Fibroblast of the conjunctiva (primary cell): Measurements from ENCODE around the gene LRRC26.

Experiments
- DNase-seq: peaks from one replicate; pipeline ENCODE4 v3.0.0-alpha.2; 2010; ENCODE audit warnings: low read depth

LRRC26 gene

DNA sequence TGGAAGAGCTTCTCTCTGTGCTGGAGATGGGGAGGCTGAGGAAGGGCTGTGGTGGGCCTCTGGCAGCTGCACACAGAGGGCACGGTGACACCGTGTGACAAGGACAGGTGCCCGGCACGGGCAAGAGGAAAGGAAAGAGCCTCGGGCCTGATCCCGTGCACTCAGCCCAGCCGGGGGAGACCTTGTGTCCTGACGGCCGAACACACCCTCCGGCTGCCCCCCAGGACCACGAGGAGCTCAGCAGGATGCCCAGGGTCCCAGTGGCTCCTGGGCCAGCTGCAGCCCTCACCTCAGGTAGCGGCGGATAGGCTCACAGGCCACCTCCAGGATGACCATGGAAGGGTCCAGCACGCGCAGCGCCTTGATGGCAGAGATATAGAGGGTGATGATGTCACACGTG is 13.0 kb upstream of the LRRC26 start:
- DNase-seq = no peak

DNA sequence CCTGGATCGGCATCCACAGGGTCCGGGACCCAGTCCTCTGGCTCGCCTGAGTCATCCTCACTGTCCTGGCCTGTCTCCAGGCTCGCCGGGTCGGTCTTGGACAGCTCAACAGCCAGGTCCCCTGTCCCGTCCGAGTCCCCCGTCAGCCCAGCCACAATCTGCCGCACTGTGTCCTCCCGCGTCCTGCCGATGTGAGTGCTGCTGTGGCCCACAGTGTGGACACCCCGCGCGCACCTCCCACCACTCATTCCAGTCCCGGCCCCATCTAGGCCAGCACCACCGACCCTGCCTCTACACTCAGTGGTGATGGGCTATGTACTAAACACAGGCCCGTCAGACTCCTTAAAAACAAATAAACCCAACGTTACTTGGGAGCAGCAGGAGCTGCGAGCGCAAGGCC is 11.8 kb upstream of the LRRC26 start:
- no peak for DNase-seq

DNA sequence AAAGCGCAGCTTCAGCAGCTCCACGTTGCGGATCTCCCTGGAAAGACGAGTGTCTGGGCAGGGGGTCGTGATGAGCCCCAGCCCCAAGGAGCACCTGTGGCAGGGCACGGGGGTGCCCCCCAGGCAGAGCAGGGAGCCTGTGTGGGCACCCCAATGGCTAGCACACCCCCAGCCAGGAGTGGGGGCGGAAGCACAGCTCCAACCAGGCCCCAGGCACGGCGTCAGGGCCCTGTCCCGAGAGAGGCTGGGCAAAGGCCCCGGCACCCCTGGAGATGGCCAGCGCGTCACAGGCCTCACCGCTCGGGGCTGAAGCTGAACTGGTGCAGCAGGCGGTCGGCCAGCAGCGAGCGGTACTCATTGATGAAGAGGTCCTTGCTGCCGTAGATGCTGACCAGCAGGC is 10.6 kb upstream of the LRRC26 start:
- DNase-seq = no peak

DNA sequence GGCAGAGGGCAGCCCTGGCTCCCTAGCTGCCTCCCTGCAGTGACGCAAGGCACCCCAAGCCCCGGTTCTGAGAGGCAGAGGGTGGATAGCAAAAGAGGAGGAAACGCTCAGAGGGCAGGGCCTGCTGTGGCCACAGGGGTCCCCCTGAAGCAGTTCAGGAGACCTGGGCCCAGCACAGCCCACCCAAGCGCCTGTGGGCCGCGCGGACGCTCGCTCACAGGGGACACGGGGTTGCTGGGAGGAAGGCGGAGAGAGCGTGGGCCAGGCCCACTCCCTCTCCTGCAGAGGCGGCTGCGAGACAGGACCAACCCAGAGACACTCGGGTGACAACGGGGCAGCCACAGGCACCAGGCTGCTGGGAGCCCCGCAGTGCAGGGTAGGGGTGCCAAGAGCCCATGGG is 9.9 kb upstream of the LRRC26 start:
- DNase-seq = no peak

DNA sequence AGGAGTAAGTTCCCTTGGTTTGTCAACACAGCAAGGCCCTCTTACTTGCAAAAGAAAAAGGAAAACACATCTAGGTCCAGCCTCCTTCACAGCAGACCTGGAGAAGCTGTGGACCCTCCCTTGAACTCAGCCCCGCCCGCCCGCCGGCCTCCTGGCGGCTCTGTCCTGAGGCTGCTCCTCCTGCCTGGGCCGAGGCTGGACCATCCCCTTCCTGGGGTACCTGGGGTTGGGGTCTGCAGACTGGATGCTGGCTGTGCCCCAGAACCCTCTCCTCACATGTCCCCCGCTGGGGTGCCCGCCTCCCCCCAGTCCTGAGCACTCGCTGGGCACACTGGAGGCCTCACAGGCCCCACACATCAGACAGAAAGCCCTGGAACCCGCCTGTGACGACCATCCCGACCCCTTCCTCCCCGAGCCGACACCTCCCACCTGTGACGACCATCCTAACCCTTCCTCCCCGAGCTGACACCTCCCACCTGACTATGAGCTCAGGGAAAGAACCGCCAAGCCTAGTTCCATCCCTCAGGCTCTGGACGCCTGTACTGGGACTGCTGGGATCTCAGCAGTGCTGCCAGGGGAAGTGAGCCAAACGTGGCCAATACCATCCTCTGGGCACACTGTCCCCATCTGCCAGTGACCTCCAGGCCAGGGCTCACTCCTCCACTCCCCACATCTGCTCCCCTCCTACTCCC is 9.2 kb upstream of the LRRC26 start:
- DNase-seq = no peak

DNA sequence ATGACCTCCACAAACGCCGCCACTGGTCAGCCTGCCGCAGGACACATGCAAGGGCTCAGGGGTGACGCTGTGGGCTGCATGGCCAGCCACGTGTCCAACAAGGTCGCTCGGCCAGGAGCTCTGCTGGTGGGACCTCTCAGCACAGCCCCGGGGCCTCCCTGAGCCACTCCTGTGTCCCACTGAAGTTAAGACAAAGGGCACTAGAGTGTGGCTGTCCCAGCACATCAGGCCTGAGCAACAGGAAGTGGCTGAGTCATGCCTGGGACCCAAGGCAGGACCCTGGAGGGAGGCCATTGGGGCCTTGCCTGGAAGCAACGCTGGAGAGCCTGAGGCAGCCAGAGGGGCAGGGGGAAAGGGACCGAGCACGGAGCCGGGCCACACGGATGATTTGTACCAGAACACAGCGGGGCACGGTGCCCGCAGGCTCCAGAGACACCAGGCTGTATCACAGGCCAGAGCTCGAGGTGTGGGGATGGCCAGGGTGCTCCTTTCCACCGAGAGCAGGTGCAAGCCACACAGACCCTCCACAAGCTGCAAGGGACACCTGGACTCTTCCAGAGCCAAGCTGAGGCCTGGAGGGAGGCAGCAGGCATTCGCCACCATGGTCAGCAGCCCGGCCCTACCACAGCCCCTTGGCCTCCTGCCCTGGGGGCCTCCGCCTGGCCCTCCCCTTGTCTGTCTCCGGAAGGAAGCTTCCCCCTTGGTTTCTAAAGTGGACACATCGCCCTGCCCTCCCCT is 8.5 kb upstream of the LRRC26 start:
- DNase-seq = no peak

DNA sequence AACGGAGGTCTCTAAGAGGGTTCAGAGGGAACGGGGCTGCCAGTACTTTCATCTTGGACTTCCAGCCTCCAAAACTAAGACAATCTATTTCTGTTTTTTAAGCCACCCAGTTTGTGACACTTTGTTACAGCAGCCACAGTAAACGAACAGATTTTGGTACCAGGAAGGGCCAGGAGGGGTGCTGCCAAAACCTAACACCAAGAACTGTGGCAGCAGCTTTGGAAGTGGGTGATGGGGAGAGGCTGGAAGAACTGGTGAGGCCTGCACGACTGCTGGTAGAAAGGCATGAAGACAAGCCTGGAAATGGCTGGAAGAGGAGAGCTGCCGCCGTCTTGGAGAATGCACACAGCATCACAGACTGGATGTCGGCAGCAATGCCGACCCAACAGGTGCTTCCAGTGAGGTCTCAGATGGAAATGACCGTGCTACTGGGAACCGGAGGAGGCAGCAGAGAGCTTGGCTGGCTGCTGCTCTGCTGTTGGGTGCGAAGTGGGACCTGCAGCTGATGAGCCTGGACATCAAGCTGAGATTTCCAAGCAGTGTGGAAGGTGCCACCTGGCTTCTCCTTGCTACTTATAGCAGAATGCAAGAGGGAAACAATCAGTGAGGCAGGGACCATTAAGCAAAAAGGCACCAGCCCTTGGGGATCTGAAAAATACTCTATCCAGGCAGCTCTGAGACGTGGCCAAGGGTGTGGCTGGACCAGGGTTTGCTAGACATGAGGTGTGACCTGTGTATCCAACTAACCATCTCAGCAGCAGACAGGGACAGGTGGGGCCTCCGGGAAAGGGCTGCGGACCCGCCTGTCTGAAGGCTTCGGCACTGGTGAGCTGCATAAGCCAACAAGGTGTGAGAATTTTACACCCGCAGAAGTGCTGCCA is 6.7 kb upstream of the LRRC26 start:
- DNase-seq = no peak

DNA sequence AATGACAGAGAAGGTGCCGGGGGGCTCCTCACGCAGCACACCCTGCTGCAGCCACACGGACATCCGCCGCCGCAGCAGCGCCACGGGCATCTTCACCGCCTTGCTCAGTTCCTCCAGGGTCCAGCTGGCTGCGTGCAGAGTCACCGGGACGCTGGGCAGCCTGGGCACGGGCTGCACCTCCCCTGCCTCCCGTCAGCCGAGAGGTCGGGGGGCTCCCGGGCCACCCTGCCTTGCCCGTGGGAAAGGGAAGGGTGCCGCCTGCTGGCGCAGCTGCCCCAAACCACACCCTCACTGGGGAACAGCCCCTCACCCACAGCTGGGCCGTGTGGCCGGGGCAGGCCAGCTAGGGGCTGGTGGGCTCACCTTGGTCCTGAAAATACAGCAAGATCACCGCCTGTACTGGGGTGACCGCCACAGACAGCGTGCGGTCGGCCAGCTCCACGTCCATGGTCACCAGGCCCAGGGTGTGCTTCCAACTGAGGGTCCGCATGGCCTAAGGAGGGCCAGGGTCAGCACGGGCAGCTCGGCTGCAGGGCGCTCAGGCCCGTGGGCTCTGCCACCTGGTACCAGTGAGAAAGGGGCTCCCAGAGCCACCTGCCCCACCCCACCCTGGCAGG is 5.6 kb upstream of the LRRC26 start:
- no peak for DNase-seq

DNA sequence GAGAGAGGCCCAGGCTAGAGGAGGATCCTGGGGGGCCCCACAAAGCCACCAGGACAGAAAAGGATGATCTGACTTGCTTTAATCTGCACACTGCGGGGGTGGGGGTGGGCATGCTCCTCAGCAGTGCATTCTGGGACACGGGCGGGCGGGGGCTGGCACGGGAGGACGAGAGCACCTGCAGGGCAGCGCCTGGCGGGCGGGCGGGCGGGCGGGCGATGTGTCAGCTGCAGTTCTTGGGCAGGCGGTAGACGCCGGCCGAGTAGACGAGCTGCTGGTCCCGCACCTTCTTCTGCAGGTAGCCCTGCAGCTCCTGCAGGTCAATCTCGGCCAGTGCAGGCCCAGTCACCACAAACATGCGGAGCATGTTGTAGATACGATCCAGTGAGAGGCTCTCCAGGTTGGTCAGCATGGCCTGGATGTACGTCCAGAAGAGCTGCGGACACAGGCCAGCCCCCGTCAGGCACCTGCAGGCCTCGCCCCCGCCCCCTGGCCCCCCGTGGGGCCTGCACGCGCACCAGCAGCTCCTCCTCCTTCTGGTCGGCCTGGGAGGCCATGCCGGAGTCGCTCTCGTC is 5.0 kb upstream of the LRRC26 start:
- DNase-seq = no peak

DNA sequence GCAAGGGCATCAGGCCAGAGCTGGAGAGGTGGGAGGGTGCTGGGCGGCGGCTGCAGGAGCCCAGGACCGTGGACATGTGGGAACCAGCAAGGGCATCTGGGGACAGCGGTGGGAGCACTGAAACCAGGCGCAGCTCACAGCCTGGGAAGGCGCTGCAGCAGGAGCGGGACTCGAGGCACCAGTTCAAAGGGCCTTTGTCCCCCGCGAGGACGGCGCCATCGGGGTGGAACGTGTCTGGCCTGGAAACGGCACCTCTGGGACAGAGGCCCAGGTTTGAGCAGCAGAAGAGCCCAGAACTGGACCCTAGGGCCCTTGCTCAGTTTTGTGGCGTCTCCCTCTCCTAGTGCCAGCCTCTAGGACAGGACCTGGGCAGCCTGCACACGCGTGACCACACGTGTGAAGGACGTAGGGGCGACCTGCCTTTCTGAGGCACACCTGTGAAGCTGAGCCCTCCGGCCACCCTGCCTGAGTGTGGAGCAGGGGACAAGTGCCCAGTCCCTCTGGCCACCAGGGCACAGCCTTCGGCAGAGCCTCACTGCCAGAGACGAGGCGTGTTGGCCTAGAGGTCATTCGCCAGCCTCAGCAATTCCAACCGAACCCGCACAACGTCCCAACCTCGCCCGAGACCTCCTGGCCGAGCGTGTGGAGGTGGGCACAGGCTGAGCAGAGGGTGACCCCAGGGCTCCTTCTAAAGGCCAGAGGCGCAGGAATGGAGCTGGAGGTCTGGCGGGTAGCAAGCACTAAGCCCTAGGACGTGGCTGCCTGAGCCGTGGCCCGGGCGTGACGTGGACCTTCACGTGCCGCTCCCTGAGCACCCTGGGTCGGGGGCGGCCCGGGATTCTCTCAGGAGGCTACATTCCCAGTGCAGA is 4.2 kb upstream of the LRRC26 start:
- DNase-seq = no peak

DNA sequence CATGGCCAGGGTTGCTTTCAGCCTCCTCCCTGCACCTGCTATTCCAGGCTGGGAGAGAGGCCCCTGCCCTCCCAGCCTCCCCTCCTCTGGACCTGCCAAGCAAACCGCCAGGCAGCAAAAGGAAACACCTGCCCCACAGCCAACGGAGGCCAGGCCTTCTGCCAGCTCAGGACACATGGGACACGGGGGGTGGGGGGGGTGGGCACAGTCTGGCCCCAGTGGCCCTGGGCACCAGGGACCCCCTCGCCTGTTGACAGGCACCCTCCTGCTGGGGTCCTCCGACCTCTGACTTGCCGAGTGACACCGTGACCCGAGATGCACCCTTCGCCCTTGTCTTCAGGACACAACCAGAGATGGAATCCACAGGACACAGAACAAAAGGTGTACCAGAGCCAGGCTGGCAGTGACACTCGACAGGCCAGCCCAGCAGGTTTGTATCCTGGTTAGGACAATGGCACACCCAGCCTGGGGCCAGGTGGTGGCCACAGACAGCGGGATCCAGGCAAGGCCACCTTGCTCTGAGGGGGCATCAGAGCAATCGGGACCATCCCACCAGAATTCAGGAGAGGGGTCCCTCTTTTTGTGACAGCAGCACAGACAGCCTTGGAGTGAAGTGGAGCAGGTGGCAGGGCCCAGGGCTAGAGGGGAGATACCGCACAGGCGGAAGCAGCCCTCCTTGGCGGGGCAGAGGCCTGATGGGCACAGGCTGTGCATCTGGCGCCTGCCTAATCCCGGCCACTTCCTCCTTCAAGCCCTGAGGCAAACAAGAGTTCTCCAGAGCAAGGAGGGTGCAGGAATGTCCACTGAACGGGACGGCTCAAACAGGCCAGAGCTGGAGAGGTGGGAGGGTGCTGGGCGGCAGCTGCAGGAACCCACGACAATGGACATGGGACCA is 3.3 kb upstream of the LRRC26 start:
- no peak for DNase-seq

DNA sequence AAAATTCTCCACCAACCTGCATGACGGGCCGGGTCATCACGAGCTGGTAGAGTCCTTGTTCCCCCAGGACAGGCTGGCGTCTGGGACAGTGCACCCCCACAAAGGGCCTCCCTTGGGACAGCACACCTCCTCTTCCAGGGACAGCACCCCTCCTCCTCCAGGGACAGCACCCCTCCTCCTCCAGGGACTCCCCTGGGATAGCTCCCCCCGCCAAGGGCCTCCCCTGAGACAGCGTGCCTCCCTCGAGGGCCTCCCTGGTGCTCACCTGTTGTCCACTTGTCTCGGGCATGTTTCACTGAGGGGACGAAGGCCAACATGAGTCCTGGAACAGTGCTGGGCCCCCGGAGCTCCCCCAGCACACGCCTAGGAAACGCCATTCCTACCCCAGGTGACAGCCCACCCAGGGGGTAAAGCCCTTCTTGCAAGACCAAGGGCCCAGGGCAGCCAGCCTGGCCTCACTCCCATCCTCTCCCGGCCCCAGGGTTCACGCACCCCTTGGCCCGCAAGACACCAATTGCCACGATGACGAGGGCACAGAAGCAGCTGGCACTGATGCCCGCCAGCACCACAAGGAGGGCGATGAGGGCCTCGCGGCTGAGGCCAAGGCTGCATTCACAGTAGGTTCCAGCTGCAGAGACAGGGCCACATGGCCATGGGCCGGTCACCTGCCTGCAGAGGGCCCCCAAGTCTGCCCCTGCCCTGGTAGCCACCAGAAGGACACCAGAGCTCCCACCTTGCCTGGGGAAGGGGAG is 1.5 kb upstream of the LRRC26 start:
- DNase-seq = no peak

DNA sequence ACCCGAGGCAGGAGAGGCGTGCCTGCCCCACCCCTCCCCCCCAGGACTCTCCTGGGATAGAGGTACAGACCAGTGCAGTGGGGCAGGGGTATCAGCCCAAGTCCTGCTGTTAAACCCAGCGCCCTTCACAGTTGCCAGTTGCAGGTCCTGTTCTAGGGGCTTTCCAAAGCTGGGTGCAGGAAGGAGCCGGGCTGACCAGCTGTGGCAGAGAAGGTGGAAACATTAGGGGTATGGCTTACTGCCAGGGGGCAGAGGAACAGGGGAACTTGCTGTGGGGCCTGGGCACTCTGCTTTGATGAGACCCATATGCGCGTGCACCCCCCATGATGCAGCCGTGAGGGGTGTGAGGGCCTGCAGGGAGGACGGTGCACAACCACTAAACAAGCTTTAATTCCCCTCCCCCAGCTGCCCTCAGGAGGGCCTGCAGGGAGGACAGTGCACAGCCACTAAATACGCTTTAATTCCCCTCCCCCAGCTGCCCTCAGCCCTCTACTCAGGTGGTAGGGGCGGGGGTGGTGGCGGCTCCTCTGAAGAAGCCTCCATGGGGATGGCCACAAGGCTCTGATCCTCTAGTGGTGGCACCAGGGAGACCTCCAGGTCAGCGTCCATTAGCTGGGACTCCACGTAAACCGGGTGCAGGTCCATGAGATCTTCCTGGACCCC is 766 bp upstream of the LRRC26 start:
- no peak for DNase-seq

DNA sequence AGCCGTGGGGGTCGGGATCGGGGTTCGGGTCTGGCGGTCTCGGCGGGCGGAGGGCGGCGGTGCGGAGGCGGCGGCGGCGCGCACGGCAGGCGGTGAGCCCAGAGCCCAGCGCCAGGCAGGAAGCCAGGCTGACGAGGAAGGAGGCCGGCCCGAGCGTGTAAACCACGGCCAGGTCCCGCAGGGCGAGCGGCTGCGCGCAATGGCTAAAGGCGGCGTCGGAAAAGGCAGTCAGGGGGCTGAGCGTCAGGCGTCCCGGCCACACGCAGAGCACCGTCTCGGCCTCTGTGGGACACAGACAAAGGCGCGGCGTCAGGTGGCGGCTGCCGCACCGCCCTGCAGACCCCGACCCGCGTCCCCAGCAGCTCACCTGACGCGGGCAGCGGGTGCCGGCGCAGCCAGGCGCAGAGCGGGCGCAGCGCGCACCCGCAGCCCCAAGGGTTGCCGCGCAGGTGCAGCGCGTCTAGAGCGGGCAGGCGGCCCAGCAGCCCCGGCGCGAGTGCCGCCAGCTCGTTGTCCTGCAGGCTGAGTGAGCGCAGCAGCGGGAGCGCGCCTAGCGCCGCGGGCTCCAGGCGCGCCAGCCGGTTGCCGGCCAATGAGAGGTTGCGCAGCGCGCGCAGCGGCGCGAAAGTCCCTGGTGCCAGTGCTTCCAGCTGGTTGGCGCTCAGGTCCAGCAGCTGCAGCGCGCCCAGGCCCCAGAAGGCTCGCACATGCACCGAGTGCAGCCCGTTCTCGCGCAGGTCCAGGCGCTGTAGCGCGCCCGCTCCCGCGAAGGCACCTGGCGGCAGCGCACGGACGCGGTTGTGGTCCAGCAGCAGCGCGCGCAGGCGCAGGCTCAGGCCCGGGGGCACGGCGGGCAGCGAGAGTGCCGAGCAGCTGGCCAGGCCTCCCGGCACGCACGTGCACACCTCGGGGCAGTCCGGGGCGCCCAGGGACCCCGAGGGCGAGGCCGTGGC is 671 bp downstream of the LRRC26 start:
- DNase-seq = no peak

DNA sequence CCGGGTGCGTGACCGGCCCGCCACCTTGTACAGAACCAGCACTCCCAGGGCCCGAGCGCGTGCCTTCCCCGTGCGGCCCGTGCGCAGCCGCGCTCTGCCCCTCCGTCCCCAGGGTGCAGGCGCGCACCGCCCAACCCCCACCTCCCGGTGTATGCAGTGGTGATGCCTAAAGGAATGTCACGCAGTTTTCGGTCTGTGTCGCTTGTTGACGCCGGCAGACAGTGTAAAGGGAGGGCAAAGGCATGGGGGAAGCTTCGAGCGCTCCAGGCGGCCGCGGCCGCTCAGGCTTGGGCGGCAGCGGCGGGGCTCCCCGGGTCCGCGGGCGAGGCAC is 1.3 kb downstream of the LRRC26 start:
- DNase-seq = no peak

DNA sequence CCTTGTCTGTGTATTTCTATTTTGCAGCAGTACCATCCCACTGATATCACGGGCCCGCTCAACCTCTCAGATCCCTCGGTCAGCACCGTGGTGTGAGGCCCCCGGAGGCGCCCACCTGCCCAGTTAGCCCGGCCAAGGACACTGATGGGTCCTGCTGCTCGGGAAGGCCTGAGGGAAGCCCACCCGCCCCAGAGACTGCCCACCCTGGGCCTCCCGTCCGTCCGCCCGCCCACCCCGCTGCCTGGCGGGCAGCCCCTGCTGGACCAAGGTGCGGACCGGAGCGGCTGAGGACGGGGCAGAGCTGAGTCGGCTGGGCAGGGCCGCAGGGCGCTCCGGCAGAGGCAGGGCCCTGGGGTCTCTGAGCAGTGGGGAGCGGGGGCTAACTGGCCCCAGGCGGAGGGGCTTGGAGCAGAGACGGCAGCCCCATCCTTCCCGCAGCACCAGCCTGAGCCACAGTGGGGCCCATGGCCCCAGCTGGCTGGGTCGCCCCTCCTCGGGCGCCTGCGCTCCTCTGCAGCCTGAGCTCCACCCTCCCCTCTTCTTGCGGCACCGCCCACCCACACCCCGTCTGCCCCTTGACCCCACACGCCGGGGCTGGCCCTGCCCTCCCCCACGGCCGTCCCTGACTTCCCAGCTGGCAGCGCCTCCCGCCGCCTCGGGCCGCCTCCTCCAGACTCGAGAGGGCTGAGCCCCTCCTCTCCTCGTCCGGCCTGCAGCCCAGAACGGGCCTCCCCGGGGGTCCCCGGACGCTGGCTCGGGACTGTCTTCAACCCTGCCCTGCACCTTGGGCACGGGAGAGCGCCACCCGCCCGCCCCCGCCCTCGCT is 1.9 kb downstream of the LRRC26 start:
- DNase-seq = no peak

DNA sequence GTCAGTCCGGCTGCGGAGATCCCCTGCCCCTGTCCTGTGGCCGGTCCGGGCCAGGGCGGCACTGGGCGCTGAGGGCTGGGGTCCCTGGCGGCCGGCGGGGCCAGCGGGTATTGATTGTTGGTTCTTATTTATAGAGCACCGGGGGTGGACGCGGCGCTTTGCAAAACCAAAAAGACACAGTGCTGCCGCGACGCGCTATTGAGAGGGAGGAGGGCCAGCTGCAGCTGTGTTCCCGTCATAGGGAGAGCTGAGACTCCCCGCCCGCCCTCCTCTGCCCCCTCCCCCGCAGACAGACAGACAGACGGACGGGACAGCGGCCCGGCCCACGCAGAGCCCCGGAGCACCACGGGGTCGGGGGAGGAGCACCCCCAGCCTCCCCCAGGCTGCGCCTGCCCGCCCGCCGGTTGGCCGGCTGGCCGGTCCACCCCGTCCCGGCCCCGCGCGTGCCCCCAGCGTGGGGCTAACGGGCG is 2.5 kb downstream of the LRRC26 start:
- DNase-seq = no peak
